ENCODE results near the gene ALDOC. TPM values are rescaled to one million over a fixed set of nuclear protein-coding genes. Genes with fewer than 3 reads are reported as not detected.

Gene ALDOC
- polyA plus RNA-seq, 1 of the 3 experiments (the other 2 are of a cell fraction) = 10.3 TPM

GRCh38 chr17:28592260-28592659 is 15.6 kb upstream of the ALDOC start:
- WGBS (ENCODE audit: low lambda C conversion rate) = 100% methylated on average over 4 of the region's 4 CpGs

GRCh38 chr17:28585851-28586250 is 9.2 kb upstream of the ALDOC start:
- Histone ChIP-seq H3K79me2 (ENCODE audit: insufficient read depth) (peaks cover 4% of the 10 kb centered on the region; the same call in 1 of the 2 replicates), H3K9me2 (no peaks in the 10 kb centered on the region), H3K27me3 (ENCODE audit: insufficient read depth) (no peaks in the 10 kb centered on the region), H2AFZ (ENCODE audit: low read depth) (no peak overlapping the region), H3K9me3 (no peaks in the 10 kb centered on the region), H3K36me3 (replicated peaks in 1 of 2; ENCODE audit: control insufficient read depth in 1 of 2, insufficient read depth in 2 of 2, low read length in 1 of 2) (peaks cover 45 to 49% of the 10 kb centered on the region in 2 experiments), H3K4me1 (ENCODE audit: control insufficient read depth in 1 of 2, insufficient read depth in 2 of 2, low read depth in 1 of 2, low read length in 1 of 2) (no peaks in the 10 kb centered on the region), H3K27ac (ENCODE audit: low read depth in 2 of 2, low read length in 1 of 2) (no peak overlapping the region), H3F3A (replicated peaks; ENCODE audit: insufficient read depth) (no peaks in the 10 kb centered on the region), H3K4me3 (ENCODE audit: low read depth in 2 of 2, low read length in 1 of 2) (no peak overlapping the region), H4K20me1 (ENCODE audit: insufficient read depth) (no peaks in the 10 kb centered on the region), H3K4me2 (no peak overlapping the region), H3K9ac (no peak overlapping the region)
- ChIA-PET POLR2A (no interaction called here), CTCF (interaction anchor here (1.5 kb wide), 1 partner anchor 27 kb away, joined by 4 read pairs; the partner anchor contains the start of gene RSKR)
- WGBS (ENCODE audit: low lambda C conversion rate) = 94% methylated on average over 3 of the region's 3 CpGs
- DNase-seq = no peak
- TF ChIP-seq CHD2 (IDR thresholded peaks at IDR 0.05; ENCODE audit: low read length, partially characterized antibody) (no peak), YY1 (IDR thresholded peaks at IDR 0.05; ENCODE audit: low read depth) (no peak), MXI1 (IDR thresholded peaks at IDR 0.05; ENCODE audit: low read depth, low read length) (no peak), GATA2 (CRISPR knock-in tag; IDR thresholded peaks at IDR 0.05) (no peak), RCOR1 (IDR thresholded peaks at IDR 0.05; ENCODE audit: low read length) (no peak), TEAD4 (IDR thresholded peaks at IDR 0.05; ENCODE audit: borderline replicate concordance, insufficient read depth) (no peak)
- TF ChIP-seq, protein P1, sequence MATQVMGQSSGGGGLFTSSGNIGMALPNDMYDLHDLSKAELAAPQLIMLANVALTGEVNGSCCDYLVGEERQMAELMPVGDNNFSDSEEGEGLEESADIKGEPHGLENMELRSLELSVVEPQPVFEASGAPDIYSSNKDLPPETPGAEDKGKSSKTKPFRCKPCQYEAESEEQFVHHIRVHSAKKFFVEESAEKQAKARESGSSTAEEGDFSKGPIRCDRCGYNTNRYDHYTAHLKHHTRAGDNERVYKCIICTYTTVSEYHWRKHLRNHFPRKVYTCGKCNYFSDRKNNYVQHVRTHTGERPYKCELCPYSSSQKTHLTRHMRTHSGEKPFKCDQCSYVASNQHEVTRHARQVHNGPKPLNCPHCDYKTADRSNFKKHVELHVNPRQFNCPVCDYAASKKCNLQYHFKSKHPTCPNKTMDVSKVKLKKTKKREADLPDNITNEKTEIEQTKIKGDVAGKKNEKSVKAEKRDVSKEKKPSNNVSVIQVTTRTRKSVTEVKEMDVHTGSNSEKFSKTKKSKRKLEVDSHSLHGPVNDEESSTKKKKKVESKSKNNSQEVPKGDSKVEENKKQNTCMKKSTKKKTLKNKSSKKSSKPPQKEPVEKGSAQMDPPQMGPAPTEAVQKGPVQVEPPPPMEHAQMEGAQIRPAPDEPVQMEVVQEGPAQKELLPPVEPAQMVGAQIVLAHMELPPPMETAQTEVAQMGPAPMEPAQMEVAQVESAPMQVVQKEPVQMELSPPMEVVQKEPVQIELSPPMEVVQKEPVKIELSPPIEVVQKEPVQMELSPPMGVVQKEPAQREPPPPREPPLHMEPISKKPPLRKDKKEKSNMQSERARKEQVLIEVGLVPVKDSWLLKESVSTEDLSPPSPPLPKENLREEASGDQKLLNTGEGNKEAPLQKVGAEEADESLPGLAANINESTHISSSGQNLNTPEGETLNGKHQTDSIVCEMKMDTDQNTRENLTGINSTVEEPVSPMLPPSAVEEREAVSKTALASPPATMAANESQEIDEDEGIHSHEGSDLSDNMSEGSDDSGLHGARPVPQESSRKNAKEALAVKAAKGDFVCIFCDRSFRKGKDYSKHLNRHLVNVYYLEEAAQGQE (IDR thresholded peaks at IDR 0.05; ENCODE audit: low read depth, low read length) = no peak
- TF ChIP-seq, protein P2, sequence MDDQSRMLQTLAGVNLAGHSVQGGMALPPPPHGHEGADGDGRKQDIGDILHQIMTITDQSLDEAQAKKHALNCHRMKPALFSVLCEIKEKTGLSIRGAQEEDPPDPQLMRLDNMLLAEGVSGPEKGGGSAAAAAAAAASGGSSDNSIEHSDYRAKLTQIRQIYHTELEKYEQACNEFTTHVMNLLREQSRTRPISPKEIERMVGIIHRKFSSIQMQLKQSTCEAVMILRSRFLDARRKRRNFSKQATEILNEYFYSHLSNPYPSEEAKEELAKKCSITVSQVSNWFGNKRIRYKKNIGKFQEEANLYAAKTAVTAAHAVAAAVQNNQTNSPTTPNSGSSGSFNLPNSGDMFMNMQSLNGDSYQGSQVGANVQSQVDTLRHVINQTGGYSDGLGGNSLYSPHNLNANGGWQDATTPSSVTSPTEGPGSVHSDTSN (IDR thresholded peaks at IDR 0.05) = no peak

More at GRCh38 chr17:28592260-28592659, 15.6 kb upstream of the ALDOC start:
- POLR2A ChIA-PET = no interaction called here
- no peaks in the 10 kb centered on the region for H4K20me1 ChIP-seq (ENCODE audit: insufficient read depth)
- no peaks in the 10 kb centered on the region for H3K4me1 ChIP-seq (ENCODE audit: control insufficient read depth in 1 of 2, insufficient read depth in 2 of 2, low read depth in 1 of 2, low read length in 1 of 2)
- no peak overlapping the region for H3K9ac ChIP-seq
- no peaks in the 10 kb centered on the region for H3K9me3 ChIP-seq
- no peak overlapping the region for H3K27ac ChIP-seq (ENCODE audit: low read depth in 2 of 2, low read length in 1 of 2)
- H3K36me3 ChIP-seq (replicated peaks in 1 of 2; ENCODE audit: control insufficient read depth in 1 of 2, insufficient read depth in 2 of 2, low read length in 1 of 2) = peaks cover 17 to 23% of the 10 kb centered on the region in 2 experiments
- no peaks in the 10 kb centered on the region for H3F3A ChIP-seq (replicated peaks; ENCODE audit: insufficient read depth)
- CTCF ChIA-PET = interaction anchor here (1.1 to 2.4 kb wide), 6 partner anchors 17 to 97 kb away, joined by 4 to 11 read pairs (median 5); no protein-coding TSS in a partner anchor
- H3K79me2 ChIP-seq (ENCODE audit: insufficient read depth) = peaks cover 51% of the 10 kb centered on the region; the same call in 1 of the 2 replicates
- H3K9me2 ChIP-seq = no peaks in the 10 kb centered on the region
- no peak for TF ChIP-seq MXI1 (IDR thresholded peaks at IDR 0.05; ENCODE audit: low read depth, low read length)
- no peak for TF ChIP-seq EP300 (IDR thresholded peaks at IDR 0.05; ENCODE audit: borderline replicate concordance in 1 of 2, low read depth in 1 of 2, low read length in 1 of 2)
- TF ChIP-seq FOXJ3 (CRISPR knock-in tag; IDR thresholded peaks at IDR 0.05) = no peak
- TF ChIP-seq TCF12 (IDR thresholded peaks at IDR 0.05) = no peak
- no peak for TF ChIP-seq SIN3A (IDR thresholded peaks at IDR 0.05; ENCODE audit: borderline replicate concordance, low read depth, low read length)
- TF ChIP-seq, protein P3, sequence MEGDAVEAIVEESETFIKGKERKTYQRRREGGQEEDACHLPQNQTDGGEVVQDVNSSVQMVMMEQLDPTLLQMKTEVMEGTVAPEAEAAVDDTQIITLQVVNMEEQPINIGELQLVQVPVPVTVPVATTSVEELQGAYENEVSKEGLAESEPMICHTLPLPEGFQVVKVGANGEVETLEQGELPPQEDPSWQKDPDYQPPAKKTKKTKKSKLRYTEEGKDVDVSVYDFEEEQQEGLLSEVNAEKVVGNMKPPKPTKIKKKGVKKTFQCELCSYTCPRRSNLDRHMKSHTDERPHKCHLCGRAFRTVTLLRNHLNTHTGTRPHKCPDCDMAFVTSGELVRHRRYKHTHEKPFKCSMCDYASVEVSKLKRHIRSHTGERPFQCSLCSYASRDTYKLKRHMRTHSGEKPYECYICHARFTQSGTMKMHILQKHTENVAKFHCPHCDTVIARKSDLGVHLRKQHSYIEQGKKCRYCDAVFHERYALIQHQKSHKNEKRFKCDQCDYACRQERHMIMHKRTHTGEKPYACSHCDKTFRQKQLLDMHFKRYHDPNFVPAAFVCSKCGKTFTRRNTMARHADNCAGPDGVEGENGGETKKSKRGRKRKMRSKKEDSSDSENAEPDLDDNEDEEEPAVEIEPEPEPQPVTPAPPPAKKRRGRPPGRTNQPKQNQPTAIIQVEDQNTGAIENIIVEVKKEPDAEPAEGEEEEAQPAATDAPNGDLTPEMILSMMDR (IDR thresholded peaks at IDR 0.05) = no peak
- no peak for TF ChIP-seq MAX (IDR thresholded peaks at IDR 0.05; ENCODE audit: low read depth)
- TF ChIP-seq, protein P2 (IDR thresholded peaks at IDR 0.05) = no peak
- TF ChIP-seq CHD2 (IDR thresholded peaks at IDR 0.05; ENCODE audit: low read length, partially characterized antibody) = no peak
- TF ChIP-seq NFIC (IDR thresholded peaks at IDR 0.05; ENCODE audit: borderline replicate concordance) = no peak
- no peak for TF ChIP-seq YY1 (IDR thresholded peaks at IDR 0.05; ENCODE audit: low read depth)
- TF ChIP-seq ELF1 (IDR thresholded peaks at IDR 0.05) = no peak
- no peak for TF ChIP-seq FOSL2 (IDR thresholded peaks at IDR 0.05; ENCODE audit: borderline replicate concordance, low read depth)
- no peak for DNase-seq
- no peak overlapping the region for H3K4me3 ChIP-seq (ENCODE audit: low read depth in 2 of 2, low read length in 1 of 2)
- H3K27me3 ChIP-seq (ENCODE audit: insufficient read depth) = no peaks in the 10 kb centered on the region
- H3K4me2 ChIP-seq = no peak overlapping the region
- H2AFZ ChIP-seq (ENCODE audit: low read depth) = no peak overlapping the region

Data from SK-N-SH (cell line).